ENCODE measurements around the gene BROX.
"Not testable (repeated sequence)": the region's sequence is repeated elsewhere in the genome, so short reads cannot be mapped to it uniquely, and the experiment has no call there.

The BROX gene
- 57.2 to 114 reads per million in 2 donors for total RNA-seq

DNA sequence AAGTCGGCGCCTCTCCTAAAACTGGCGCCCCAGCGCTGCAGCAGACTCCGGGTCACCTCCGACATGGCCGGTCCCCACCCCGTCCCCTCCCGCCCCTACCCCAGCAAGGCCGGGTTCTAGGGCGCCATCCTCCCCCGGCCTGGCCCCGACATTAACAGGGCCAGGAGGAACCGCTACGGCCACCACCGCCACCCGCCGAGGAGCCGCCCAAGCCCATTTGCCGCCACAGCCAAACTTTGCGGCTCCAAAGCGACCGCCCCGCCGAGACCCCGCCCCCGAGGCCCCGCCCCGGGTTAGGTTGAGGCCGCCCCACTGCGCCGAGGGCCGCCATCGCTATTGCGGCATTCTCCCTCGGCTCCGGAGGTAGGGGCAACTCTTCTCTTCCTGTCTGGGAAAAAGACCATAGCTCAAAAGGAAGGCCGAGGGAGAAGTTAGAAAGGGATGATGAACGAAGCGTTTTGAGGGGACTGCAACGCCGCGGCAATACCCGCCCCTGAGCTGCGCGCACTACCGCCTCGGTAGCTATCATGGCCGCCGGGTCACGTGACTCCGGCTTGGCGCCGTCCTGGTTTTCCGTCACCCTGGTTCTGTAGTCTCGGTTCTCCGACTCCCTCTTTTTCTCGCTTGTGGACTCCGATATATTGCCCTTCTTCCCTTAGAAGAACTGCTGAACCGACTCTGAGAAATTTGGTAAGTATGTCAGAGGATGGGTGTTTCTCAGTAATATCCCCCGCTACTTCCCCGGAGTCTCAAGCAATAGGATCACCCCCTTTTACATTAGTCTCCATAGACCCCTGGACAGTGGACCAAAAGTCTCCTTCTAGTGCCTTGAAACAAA, at the start of gene BROX, which contains the start of gene AIDA:
Gene BROX, plus strand, starts transcription at position 312 of the 838 bp plus-strand sequence. CDS start 3,136 bp downstream, outside the sequence.
Gene AIDA, minus strand, starts transcription at position 239 of the 838 bp plus-strand sequence. Its CDS starts 174 bp downstream, at position 65.
- DNase-seq: peak; percentile 96

DNA sequence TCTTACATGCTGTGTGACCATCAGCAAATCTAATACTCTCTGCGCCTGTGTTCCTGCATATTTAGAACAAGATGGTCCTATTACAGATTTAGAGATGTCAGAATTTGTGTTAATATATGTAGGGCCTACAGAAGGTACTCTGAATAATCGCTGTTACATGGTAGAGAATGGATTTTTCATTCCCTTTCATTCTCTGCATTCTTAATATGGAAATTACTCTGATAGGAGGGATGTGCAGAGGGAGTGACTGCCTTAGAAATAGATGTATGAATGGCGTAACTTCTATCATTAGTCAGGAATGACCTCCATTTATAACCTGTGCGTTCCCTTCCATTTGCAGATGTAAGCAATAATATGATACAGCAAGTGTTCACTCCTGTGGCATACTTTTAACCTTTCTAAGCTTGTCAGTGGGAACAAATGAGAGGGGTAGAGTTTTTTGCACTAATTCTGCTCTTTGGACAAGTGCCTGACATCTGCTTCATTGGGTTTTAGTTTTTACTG, 48.9 kb upstream of the BROX start:
- no peak for DNase-seq

DNA sequence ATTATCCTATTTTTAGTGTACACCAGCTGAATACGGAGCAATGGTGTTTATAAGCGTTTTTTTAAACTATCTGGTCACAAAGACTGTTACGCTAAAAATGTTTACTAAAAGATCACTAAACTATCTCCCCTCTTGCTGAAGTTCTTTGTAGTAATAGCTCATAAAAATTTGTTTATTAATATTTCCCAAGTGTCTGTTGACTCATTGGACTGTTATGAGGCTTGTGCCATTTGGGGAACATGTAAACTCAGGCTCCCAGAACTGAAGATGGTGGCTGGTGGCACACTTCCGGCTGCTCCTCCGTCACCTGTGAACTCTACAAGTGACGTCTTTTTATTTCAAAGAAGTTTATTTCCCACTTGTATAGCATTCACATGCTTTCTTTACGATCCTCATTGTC, 46.4 kb upstream of the BROX start:
- DNase-seq: no peak

DNA sequence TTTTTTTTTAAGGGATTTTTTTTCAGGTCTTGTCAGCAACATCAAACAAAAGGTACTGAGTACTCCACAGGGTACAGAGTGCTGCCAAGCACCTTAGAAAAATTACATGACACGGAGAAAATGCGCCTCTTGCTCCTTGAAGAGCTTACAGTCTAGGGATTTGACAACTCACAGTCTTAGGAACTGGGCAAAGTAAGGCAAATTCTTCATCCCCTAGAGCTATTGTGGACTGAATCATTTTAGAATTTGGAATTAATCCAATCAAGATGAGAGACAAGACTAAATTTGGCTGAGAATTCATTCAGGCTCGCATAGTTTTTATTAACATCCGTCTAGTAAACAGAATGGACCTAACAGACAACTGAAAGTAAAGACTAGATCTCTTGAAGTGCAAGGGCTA, 44.2 kb upstream of the BROX start:
- not testable (repeated sequence) for DNase-seq

DNA sequence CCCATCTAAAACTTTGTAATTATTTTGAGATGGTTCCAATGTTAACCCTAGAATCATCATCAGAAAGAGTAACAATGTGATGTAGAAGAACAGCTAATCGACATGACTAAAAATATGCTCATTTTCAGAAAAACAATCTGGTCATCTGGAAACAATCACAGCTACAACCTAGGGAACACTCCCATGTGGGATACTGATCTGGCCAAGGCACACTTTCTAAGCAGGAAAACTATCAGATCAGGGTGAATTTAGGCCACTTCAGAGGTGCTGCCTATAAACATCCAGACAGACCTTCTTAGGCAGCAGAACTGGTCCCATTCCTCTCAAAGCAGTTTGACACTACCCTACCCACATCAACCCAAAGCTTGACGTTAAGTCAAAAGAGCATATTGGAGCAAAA, 43.3 kb upstream of the BROX start:
- DNase-seq: not testable (repeated sequence)

DNA sequence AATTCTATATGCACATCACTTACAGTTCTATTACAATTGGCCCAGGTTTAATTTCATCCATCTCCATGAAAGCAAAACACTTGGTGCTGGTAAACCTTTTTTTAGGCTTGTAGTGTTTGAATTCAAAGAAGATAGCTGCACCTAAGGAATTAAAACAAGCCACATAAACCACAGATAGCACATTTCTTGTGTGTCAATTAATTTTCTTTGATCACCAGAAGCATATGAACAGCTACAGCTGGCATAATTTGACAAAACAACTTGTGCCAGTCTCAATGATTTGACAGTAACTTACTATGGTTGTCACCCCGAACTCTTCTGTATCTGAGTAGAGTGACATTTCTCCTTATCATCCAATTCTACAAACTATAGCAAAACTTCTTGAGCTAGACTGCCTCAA, 42.3 kb upstream of the BROX start:
- no peak for DNase-seq

DNA sequence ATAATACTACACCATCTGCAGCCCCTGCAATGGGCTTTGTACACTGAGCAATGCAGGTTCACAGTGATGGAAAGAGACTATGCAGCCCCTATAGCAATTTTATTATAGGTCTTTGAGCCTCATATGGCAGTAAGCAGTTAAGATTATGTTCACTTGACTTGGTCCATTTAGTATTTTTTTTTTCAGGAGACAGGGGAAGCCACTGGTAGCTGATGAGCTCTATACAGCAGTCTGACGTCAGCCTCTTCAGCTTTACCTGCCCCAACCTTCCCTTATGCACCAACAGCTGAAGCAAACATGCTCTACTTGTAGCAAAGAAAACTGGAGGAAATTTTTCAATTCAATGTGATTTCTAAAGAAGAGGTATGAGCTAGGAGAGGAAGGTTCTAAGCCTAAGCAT, 32.3 kb upstream of the BROX start:
- no peak for DNase-seq

DNA sequence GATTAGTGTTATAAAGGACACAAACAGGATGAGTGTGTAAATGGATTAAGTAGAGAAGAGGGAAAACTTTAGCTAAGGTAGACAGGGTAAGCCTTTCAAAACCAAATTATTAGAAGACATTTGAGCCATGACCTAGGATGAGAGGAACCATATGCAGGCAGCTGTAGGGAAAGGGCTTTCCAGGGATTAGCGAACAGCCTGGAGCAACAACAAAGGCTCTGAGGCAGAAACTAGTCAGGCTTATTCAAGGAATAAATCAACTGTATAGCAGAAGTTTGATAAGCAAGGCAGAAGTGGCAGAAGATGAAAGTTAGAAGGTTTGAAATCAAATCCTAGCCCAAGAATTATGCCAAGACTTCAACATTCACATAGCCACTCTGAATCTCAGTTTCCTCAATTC, 21.3 kb upstream of the BROX start:
- no peak for DNase-seq

GRCh38 chr1:222694927-222695326, 17.4 kb upstream of the BROX start:
- DNase-seq: no peak

DNA sequence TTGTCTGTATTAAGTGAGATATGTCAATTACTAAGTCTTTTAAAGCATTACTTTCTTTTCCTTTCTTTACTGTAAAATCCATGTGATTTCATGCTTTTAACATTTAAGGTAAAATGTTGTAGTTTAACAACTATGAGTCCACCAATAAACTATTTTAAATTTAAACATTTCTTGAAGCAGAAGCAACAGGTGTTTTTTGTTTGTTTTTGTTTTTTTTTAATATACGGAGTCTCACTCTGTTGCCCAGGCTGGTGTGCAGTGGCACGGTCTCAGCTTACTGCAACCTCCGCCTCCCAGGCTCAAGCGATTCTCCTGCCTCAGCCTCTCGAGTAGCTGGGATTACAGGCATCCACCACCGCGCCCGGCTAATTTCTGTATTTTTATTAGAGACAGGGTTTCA, 15.6 kb upstream of the BROX start:
- DNase-seq: no peak

- no peak for DNase-seq
Observed at GRCh38 chr1:222697203-222697602, 15.2 kb upstream of the BROX start.

GRCh38 chr1:222697826-222698225, 14.5 kb upstream of the BROX start:
- no peak for DNase-seq

GRCh38 chr1:222702210-222702609, 10.2 kb upstream of the BROX start:
- no peak for DNase-seq

DNA sequence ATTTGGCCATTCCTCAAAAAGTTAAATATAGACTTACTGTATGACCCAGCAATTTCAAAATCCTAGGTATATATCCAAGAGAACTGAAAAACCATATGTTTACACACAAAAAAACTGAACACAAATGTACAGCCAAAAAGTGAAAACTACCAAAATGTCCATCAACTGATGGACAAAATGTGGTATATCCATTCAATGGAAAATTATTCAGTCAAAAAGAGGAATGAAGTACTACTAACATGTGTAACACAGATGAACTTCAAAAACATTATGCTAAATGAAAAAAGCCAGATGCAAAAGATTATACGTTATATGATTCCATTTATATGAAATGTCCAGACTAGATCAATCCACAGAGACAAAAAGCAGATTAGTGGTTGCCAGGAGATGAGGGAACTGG, 8.1 kb upstream of the BROX start:
- no peak for DNase-seq

DNA sequence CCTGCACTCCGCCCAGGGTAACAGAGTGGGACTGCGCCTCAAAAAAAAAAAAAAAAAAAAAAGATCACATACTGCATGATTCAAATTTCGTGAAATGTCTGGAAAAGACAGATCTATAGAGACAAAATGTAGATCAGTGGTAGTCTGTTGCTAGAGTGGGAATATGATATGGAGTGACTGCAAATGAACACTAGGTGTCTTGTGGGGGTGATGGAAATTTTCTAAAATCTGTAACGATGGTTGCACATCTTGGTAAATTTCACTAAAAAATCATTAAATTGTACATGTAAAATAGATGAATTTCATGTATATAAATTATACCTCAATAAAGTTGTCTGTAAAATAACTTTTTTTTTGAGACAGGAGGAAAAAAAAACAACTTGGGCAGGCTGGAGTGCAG, 5.5 kb upstream of the BROX start:
- no peak for DNase-seq

GRCh38 chr1:222709700-222710153, 2.6 kb upstream of the BROX start:
- DNase-seq: no peak

DNA sequence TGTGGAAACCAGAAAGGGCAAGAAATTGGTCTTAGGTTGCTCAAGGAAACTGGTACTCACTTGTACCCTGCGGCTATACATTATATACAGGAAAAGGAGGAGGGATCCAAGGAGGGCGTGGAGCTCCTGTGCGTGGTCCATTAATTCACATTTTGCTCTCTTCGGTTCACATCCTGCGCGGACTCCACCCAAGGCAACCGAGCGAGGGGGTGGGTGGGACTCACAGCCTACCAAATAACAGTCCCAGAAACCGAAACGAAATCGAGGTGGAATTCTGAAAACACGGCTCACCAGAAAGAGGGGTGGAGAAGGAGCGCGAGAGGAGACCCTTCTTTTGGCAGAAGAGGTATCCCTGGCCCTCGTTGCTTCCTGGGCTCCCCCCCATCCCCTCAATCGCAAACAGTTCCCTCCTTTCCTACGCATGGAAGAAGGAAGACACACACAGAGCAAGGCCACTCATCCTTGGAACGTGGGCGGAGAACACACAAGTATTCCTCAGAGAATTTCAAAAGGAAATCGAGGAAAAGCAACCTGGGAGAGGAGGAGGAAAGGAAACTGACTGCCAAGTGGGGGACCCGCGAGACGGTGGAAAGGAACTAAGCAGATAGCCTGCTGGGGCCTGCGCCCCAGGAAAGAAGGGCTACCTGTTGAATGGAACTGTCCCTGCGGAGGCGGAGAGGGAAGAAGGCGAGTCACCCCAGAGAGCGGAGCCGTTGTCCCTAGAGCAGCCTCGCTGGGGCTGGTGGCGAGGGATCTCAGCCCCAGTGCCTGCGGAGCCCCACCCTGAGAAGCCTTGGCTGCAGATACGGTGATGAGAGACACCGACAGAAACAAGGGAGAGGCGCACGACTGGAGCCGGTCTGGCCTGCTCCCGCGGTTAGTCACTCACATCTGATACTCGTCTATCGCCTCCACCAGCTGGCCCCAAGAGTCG, 778 bp upstream of the BROX start:
- peak; percentile 41 for DNase-seq

DNA sequence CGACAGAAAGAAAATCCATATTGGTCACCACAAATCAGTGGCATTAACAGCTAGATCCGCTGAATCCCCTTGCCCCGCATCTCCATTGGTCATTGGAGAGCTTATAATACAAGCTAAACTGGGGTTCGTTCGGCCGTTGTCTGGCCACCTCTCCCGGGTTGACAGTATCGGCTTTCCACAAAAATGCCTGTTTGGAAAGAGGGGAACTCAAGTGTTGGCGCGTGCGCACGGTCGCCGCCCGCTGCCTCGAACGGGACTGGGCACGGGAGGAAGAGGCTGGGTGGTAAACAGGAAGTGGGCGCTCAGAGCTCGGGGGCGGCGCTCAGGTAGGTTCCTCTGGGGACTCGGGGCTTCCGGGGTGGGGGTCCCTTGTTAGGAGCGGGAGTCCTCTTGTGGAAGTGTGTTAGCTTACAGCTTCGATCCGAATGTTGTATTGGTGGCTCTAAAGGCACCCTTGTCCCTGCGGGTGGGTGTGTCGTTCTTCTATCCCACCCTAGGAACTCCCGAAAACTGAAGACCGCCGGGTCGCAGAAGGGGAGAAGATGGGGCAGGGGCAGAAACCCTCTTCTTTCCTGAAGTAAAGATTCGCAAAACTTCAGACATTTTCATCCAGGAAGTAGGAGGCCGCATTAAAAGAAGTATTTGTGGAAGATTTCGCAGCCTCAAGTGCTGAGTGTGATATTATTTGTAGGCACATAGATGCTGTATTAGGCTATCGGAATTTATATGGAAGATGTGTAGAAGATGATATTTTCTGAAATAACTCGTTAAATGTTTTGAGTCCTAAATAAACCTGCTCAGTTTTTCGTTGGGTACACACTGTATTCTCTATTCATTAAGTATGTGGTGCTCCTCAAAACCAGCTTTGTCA, 962 bp downstream of the BROX start:
- DNase-seq: peak; percentile 83

DNA sequence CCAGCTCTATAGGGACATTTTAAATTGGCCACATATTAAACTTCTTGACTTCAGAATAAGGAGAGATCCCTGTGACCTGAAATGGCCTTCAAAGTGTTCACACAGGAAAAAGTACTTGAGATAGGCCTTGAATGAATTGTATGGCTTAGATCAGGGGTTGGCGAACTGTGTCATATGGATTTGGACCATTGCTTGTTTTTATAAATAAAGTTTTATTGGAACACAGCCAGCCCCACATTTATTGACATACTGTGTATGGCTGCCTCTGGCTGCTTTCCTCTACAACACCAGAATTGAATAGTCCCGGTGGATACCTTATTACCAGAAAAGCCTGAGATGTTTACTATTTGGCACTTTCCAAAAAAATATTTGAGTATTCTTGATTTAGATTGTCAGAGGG, 4.0 kb downstream of the BROX start:
- DNase-seq: no peak

DNA sequence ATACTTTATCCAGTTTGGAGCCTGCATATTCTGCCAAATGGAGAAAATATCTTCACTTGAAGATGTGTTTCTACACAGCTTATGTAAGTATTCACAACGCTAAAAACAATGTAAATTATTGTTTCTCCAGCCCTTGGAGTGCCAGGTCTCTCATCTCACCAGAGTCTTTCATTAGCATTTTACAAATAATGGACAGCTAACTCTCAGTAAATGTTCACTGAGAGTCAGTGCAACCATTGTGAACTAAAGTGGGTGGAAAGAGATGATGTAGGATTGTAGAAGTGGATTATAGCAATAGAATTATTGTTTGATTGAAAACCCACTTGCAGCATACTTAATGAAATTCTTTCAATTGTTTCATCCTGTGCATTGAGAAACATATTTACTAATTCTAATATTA, 16.4 kb downstream of the BROX start:
- DNase-seq: no peak

- no peak for DNase-seq
Observed at GRCh38 chr1:222730866-222731265, 18.5 kb downstream of the BROX start.

All from T-helper 9 cell (primary cell).